GM18511 (cell line): ENCODE results near the gene ANO2.

Source experiments
- ATAC-seq: cut with Tn5 transposase; IDR thresholded peaks from one replicate; pipeline ENCODE4 v1.9.1; 2021; ENCODE audit warnings: mild to moderate bottlenecking, moderate library complexity; ENCODE audit not compliant: unreplicated experiment

The ANO2 gene

GRCh38 chr12:5587711-5588121 lies 357.3 kb downstream of the ANO2 start:
- ATAC-seq, result no peak

- no peak for ATAC-seq
These were observed 358.9 kb downstream of the ANO2 start for GRCh38 chr12:5586201-5586600.

- ATAC-seq, result no peak
These were observed 359.9 kb downstream of the ANO2 start for GRCh38 chr12:5585178-5585577.

- no peak for ATAC-seq
These were observed 360.5 kb downstream of the ANO2 start for GRCh38 chr12:5584412-5585175.

- ATAC-seq, result no peak
These were observed 362.5 kb downstream of the ANO2 start for GRCh38 chr12:5582541-5582940.

GRCh38 chr12:5582018-5582417 lies 363.0 kb downstream of the ANO2 start:
- ATAC-seq, result no peak

GRCh38 chr12:5581616-5582015 lies 363.4 kb downstream of the ANO2 start:
- no peak for ATAC-seq

GRCh38 chr12:5581019-5581418 lies 364.0 kb downstream of the ANO2 start:
- ATAC-seq, result no peak

GRCh38 chr12:5578775-5579174 lies 366.3 kb downstream of the ANO2 start:
- no peak for ATAC-seq

GRCh38 chr12:5577741-5578140 lies 367.3 kb downstream of the ANO2 start:
- ATAC-seq, result no peak

GRCh38 chr12:5577211-5577612 lies 367.8 kb downstream of the ANO2 start:
- no peak for ATAC-seq

- ATAC-seq, result no peak
These were observed 369.1 kb downstream of the ANO2 start for GRCh38 chr12:5575987-5576386.

GRCh38 chr12:5575232-5575631 lies 369.8 kb downstream of the ANO2 start:
- no peak for ATAC-seq

- ATAC-seq, result no peak
These were observed 371.7 kb downstream of the ANO2 start for GRCh38 chr12:5573390-5573789.

- ATAC-seq, result no peak
These were observed 373.9 kb downstream of the ANO2 start for GRCh38 chr12:5571115-5571514.

GRCh38 chr12:5570416-5570815 lies 374.6 kb downstream of the ANO2 start:
- ATAC-seq, result no peak

- ATAC-seq, result no peak
These were observed 376.6 kb downstream of the ANO2 start for GRCh38 chr12:5568325-5568981.

- no peak for ATAC-seq
These were observed 377.9 kb downstream of the ANO2 start for GRCh38 chr12:5567016-5567725.

- ATAC-seq, result no peak
These were observed 379.0 kb downstream of the ANO2 start for GRCh38 chr12:5565933-5566599.

- no peak for ATAC-seq
These were observed 382.5 kb downstream of the ANO2 start for GRCh38 chr12:5562581-5562980.

GRCh38 chr12:5561846-5562245 lies 383.2 kb downstream of the ANO2 start:
- ATAC-seq, result no peak
